Thyroid gland (tissue), 4 donors: ENCODE measurements around the gene TCERG1L.

ENCODE experiments used
- POLR2A ChIP-seq, 2 donors: fragments of 450-650 bp; IDR thresholded peaks; one replicate each; pipeline ENCODE4 v1.6.1; 2017; ENCODE audit warnings: antibody characterized with exemption in 2 of 2, mild to moderate bottlenecking in 2 of 2, moderate library complexity in 1 of 2
- TF ChIP-seq, protein P1 (sequence below), 6 experiments: fragments of 200-600 bp in 3 of 6; fragments of 450-650 bp in 3 of 6; sonication (generic) in 3 of 6; IDR thresholded peaks; one replicate each; pipeline ENCODE4 v1.5.1; 2016 to 2019; ENCODE audit warnings: antibody characterized with exemption in 6 of 6, mild to moderate bottlenecking in 2 of 6, inconsistent platforms in 1 of 6, moderate library complexity in 1 of 6

DNA sequence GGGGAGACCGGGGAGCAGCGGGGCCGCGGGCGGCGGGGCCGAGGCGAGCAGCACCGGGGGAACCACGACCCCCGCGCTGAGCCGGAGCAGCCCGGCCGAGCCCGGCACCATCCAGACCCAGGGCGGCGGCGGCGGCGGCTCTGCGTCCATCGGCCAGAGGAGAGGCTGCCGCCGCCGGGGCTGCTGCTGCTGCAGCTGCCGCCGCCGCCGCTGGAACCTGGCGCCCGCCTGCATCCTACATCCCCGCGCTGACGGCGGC is 190 bp downstream of the TCERG1L start:
- TF ChIP-seq, protein P1, sequence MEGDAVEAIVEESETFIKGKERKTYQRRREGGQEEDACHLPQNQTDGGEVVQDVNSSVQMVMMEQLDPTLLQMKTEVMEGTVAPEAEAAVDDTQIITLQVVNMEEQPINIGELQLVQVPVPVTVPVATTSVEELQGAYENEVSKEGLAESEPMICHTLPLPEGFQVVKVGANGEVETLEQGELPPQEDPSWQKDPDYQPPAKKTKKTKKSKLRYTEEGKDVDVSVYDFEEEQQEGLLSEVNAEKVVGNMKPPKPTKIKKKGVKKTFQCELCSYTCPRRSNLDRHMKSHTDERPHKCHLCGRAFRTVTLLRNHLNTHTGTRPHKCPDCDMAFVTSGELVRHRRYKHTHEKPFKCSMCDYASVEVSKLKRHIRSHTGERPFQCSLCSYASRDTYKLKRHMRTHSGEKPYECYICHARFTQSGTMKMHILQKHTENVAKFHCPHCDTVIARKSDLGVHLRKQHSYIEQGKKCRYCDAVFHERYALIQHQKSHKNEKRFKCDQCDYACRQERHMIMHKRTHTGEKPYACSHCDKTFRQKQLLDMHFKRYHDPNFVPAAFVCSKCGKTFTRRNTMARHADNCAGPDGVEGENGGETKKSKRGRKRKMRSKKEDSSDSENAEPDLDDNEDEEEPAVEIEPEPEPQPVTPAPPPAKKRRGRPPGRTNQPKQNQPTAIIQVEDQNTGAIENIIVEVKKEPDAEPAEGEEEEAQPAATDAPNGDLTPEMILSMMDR (IDR thresholded peaks at IDR 0.05) = no peak
- TF ChIP-seq POLR2A (IDR thresholded peaks at IDR 0.05) = no peak
